Endodermal cell (in vitro differentiated cells): ENCODE results near the gene CCDC92. TPM values are rescaled to one million over a fixed set of nuclear protein-coding genes. Genes with fewer than 3 reads are reported as not detected.

Experiments used
- DNase-seq: peaks from one replicate; pipeline ENCODE4 v3.0.0-alpha.2; 2017
- H3K27ac ChIP-seq: 2 replicates; pipeline ENCODE4 v1.5.1; 2013; ENCODE audit warnings: mild to moderate bottlenecking, low read depth, low read length, moderate library complexity
- H3K27me3 ChIP-seq: 2 replicates; pipeline ENCODE4 v1.6.1; 2013; ENCODE audit warnings: mild to moderate bottlenecking, low read length, moderate library complexity; ENCODE audit not compliant: insufficient read depth, control insufficient read depth, poor library complexity, severe bottlenecking
- H3K36me3 ChIP-seq: 2 replicates; pipeline ENCODE4 v1.7.0; 2013; ENCODE audit warnings: mild to moderate bottlenecking, low read length, moderate library complexity; ENCODE audit not compliant: control insufficient read depth, insufficient read depth
- H3K4me1 ChIP-seq: one replicate; pipeline ENCODE4 v1.7.0; 2013; ENCODE audit warnings: low read length; ENCODE audit not compliant: control insufficient read depth, insufficient read depth
- H3K4me3 ChIP-seq: 2 replicates; pipeline ENCODE4 v1.5.1; 2013; ENCODE audit warnings: mild to moderate bottlenecking, low read length, moderate library complexity
- H3K9ac ChIP-seq: 2 replicates; pipeline ENCODE4 v1.6.1; 2013; ENCODE audit warnings: mild to moderate bottlenecking, low read length, moderate library complexity; ENCODE audit not compliant: poor library complexity, severe bottlenecking; ENCODE audit errors: extremely low read depth
- H3K9me3 ChIP-seq: 2 replicates; pipeline ENCODE4 v1.6.1; 2013; ENCODE audit warnings: mild to moderate bottlenecking, low read length, moderate library complexity; ENCODE audit not compliant: control insufficient read depth
- H3K27ac Mint-ChIP-seq: 2 replicates; pipeline ENCODE4 v1.8.0; 2020; ENCODE audit warnings: mixed read lengths
- H3K27me3 Mint-ChIP-seq: 2 replicates; pipeline ENCODE4 v1.8.0; 2021; ENCODE audit warnings: mild to moderate bottlenecking, mixed read lengths; ENCODE audit not compliant: insufficient read depth
- H3K36me3 Mint-ChIP-seq: 2 replicates; pipeline ENCODE4 v1.8.0; 2020; ENCODE audit warnings: low read depth, mixed read lengths
- H3K4me1 Mint-ChIP-seq: 2 replicates; pipeline ENCODE4 v1.8.0; 2020; ENCODE audit warnings: mixed read lengths
- H3K4me3 Mint-ChIP-seq: 2 replicates; pipeline ENCODE4 v1.8.0; 2020; ENCODE audit warnings: mild to moderate bottlenecking, moderate library complexity, mixed read lengths
- H3K9me3 Mint-ChIP-seq: 2 replicates; pipeline ENCODE4 v1.8.0; 2020; ENCODE audit warnings: mild to moderate bottlenecking, mixed read lengths
- CTCF ChIP-seq: fragments of 200-600 bp; sonication (generic); conservative IDR thresholded peaks from 2 replicates; pipeline ENCODE4 v1.5.0; 2021; ENCODE audit warnings: antibody characterized with exemption, mild to moderate bottlenecking
- WGBS, 2 experiments: methylation state at CpG; one replicate each; pipeline versions ENCODE4 v1.1.5 to v1.1.7; 2013; ENCODE audit warnings: missing lambda C conversion rate in 2 of 2, mixed read lengths in 1 of 2; ENCODE audit not compliant: insufficient coverage in 1 of 2, insufficient read length in 1 of 2; 5-methylcytosine and 5-hydroxymethylcytosine counted together
- total RNA-seq, 2 donors: library from RNA; stranded (reverse); fragmentation: NEBNext Ultra II Directional in 1 of 2; extraction: Animal tissue kit (Norgen Biotek cat#: 25700) in 1 of 2; gene quantifications; 2 replicates in 1 of 2; 3 replicates in 1 of 2; pipeline ENCODE4 v1.2.1, GENCODE V29; 2021

The CCDC92 gene
- total RNA-seq, 2 donors from 2014 or later, result 37.9 to 45.1 TPM

GRCh38 chr12:123936471-123936870 lies 36.2 kb downstream of the CCDC92 start:
- Histone ChIP-seq H3K9ac (no peak overlapping the region), H3K4me1 (no peaks in the 10 kb centered on the region), H3K36me3 (peaks cover 5% of the 10 kb centered on the region), H3K27ac (no peak overlapping the region), H3K4me3 (no peak overlapping the region), H3K27me3 (no peaks in the 10 kb centered on the region), H3K9me3 (peaks cover 2% of the 10 kb centered on the region)
- WGBS, 2 experiments, result 94 to 95% methylated on average over 15 to 18 of the region's 18 CpGs
- Mint-ChIP-seq H3K4me1 (no peaks in the 10 kb centered on the region), H3K36me3 (peaks cover 22% of the 10 kb centered on the region), H3K9me3 (no peaks in the 10 kb centered on the region), H3K4me3 (no peak overlapping the region), H3K27me3 (peaks cover 3% of the 10 kb centered on the region), H3K27ac (no peak overlapping the region)
- TF ChIP-seq CTCF, result no peak
- peak; percentile 44 for DNase-seq

GRCh38 chr12:123935956-123936355 lies 36.7 kb downstream of the CCDC92 start:
- Histone ChIP-seq H3K4me3 (no peak overlapping the region), H3K27me3 (no peaks in the 10 kb centered on the region), H3K36me3 (no peaks in the 10 kb centered on the region), H3K9ac (no peak overlapping the region), H3K9me3 (no peaks in the 10 kb centered on the region), H3K4me1 (no peaks in the 10 kb centered on the region), H3K27ac (no peak overlapping the region)
- peak; percentile 43 for DNase-seq
- H3K4me3 Mint-ChIP-seq, result no peak overlapping the region
- no peaks in the 10 kb centered on the region for H3K9me3 Mint-ChIP-seq
- H3K4me1 Mint-ChIP-seq, result no peaks in the 10 kb centered on the region
- peaks cover 3% of the 10 kb centered on the region for H3K27me3 Mint-ChIP-seq
- no peak for TF ChIP-seq CTCF
- no peak overlapping the region for H3K27ac Mint-ChIP-seq
- 90% methylated on average over 7 of the region's 7 CpGs; no CpG with 5 or more reads in 1 of the 2 experiments for whole genome bisulfite sequencing, 2 experiments
- peaks cover 17% of the 10 kb centered on the region for H3K36me3 Mint-ChIP-seq

DNA sequence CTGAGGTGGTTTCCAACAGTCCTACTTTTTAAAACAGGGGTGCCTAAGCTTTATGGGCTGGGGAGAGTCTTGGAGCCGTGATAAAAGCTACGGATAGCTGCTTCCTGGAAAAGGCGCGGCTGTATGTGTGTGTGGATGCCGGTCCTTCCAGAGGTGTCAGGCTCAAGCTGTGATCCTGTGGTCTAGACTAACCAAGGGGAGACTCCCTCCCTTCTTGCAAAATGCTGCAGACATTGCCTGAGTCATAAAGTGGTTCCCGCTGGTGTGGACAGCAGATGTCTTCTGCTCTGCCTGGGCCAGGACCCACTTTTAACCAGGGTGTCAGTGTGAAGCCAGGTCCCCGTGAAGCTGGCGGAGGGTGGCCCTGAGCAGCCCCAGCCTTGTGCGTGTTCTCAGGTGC lies 37.8 kb downstream of the CCDC92 start:
- Mint-ChIP-seq H3K9me3 (no peaks in the 10 kb centered on the region), H3K27me3 (peaks cover 3% of the 10 kb centered on the region)

More for the DNA sequence above, 37.8 kb downstream of the CCDC92 start:
- no peak overlapping the region for H3K4me3 ChIP-seq
- H3K9me3 ChIP-seq, result no peaks in the 10 kb centered on the region
- H3K4me3 Mint-ChIP-seq, result no peak overlapping the region
- no peak overlapping the region for H3K9ac ChIP-seq
- H3K27me3 ChIP-seq, result no peaks in the 10 kb centered on the region
- H3K36me3 Mint-ChIP-seq, result peaks cover 13% of the 10 kb centered on the region
- WGBS, 2 experiments, result 94 to 95% methylated on average over 7 to 9 of the region's 9 CpGs
- TF ChIP-seq CTCF, result no peak
- H3K36me3 ChIP-seq, result no peaks in the 10 kb centered on the region
- H3K4me1 Mint-ChIP-seq, result no peaks in the 10 kb centered on the region
- no peak overlapping the region for H3K27ac Mint-ChIP-seq
- H3K4me1 ChIP-seq, result no peaks in the 10 kb centered on the region
- peak; percentile 41 for DNase-seq
- no peak overlapping the region for H3K27ac ChIP-seq
